ENCODE results near the gene GNG7. TPM values are rescaled to one million over a fixed set of nuclear protein-coding genes. Genes with fewer than 3 reads are reported as not detected.
"Not testable (repeated sequence)": the region's sequence is repeated elsewhere in the genome, so short reads cannot be mapped to it uniquely, and the experiment has no call there.

The GNG7 gene
- polyA plus RNA-seq, 1 experiment: 0.57 TPM

GRCh38 chr19:2567580-2567979 lies 134.9 kb downstream of the GNG7 start:
- ChIA-PET CTCF (no interaction called here), POLR2A (interaction anchor here (0.7 kb wide), 1 partner anchor 90 kb away, joined by 3 read pairs; no protein-coding TSS in a partner anchor)

GRCh38 chr19:2563546-2563945 lies 138.9 kb downstream of the GNG7 start:
- H3K27ac ChIP-seq (ENCODE audit: low read depth, low read length); H3K27me3 ChIP-seq (ENCODE audit: control insufficient read depth, insufficient read depth, low read length); POLR2A ChIA-PET; H3K4me3 ChIP-seq (ENCODE audit: low read depth, low read length); DNase-seq (ENCODE audit: low read depth, low spot score): not testable (repeated sequence)
- peaks cover 12% of the 10 kb centered on the region; the same call in 1 of the 2 replicates for H3K9me3 ChIP-seq (ENCODE audit: control insufficient read depth, insufficient read depth, low read length)
- CTCF ChIA-PET: interaction anchor here (0.6 kb wide), 1 partner anchor 9 kb away, joined by 8 read pairs; no protein-coding TSS in a partner anchor

More at GRCh38 chr19:2567580-2567979, 134.9 kb downstream of the GNG7 start:
- H3K4me3 ChIP-seq (ENCODE audit: low read depth, low read length): no peak overlapping the region
- TF ChIP-seq CTCF (IDR thresholded peaks at IDR 0.05; ENCODE audit: low read depth, low read length): no peak
- H3K9me3 ChIP-seq (ENCODE audit: control insufficient read depth, insufficient read depth, low read length): peaks cover 25% of the 10 kb centered on the region
- peaks cover 3% of the 10 kb centered on the region for H3K27me3 ChIP-seq (ENCODE audit: control insufficient read depth, insufficient read depth, low read length)
- H3K27ac ChIP-seq (ENCODE audit: low read depth, low read length): no peak overlapping the region
- no peak for DNase-seq (ENCODE audit: low read depth, low spot score)

GRCh38 chr19:2561895-2562294 lies 140.6 kb downstream of the GNG7 start:
- Histone ChIP-seq H3K9me3 (ENCODE audit: control insufficient read depth, insufficient read depth, low read length) (peaks cover 4% of the 10 kb centered on the region; the same call in 1 of the 2 replicates), H3K27me3 (ENCODE audit: control insufficient read depth, insufficient read depth, low read length) (no peaks in the 10 kb centered on the region), H3K27ac (ENCODE audit: low read depth, low read length) (no peak overlapping the region), H3K4me3 (ENCODE audit: low read depth, low read length) (no peak overlapping the region)
- ChIA-PET POLR2A (interaction anchor here (0.5 kb wide), 1 partner anchor 97 kb away, joined by 4 read pairs; no protein-coding TSS in a partner anchor), CTCF (no interaction called here)
- no peak for DNase-seq (ENCODE audit: low read depth, low spot score)
- TF ChIP-seq CTCF (IDR thresholded peaks at IDR 0.05; ENCODE audit: low read depth, low read length): no peak

GRCh38 chr19:2561221-2561620 lies 141.3 kb downstream of the GNG7 start:
- H3K27me3 ChIP-seq (ENCODE audit: control insufficient read depth, insufficient read depth, low read length): no peaks in the 10 kb centered on the region
- no peak overlapping the region for H3K4me3 ChIP-seq (ENCODE audit: low read depth, low read length)
- CTCF ChIA-PET: no interaction called here
- TF ChIP-seq CTCF (IDR thresholded peaks at IDR 0.05; ENCODE audit: low read depth, low read length): no peak
- DNase-seq (ENCODE audit: low read depth, low spot score): no peak
- no peak overlapping the region for H3K27ac ChIP-seq (ENCODE audit: low read depth, low read length)
- peaks cover 2% of the 10 kb centered on the region; the same call in 1 of the 2 replicates for H3K9me3 ChIP-seq (ENCODE audit: control insufficient read depth, insufficient read depth, low read length)
- POLR2A ChIA-PET: no interaction called here

- Histone ChIP-seq H3K27me3 (ENCODE audit: control insufficient read depth, insufficient read depth, low read length) (no peaks in the 10 kb centered on the region), H3K27ac (ENCODE audit: low read depth, low read length) (no peak overlapping the region), H3K9me3 (ENCODE audit: control insufficient read depth, insufficient read depth, low read length) (no peaks in the 10 kb centered on the region; the same call in 1 of the 2 replicates), H3K4me3 (ENCODE audit: low read depth, low read length) (no peak overlapping the region)
- ChIA-PET POLR2A (no interaction called here), CTCF (no interaction called here)
- no peak for DNase-seq (ENCODE audit: low read depth, low spot score)
- TF ChIP-seq CTCF (IDR thresholded peaks at IDR 0.05; ENCODE audit: low read depth, low read length): no peak
Measured at GRCh38 chr19:2560369-2560768, 142.1 kb downstream of the GNG7 start.
